GM23248 (cell line): Measurements from ENCODE around the gene ZNF837. TPM values are rescaled to one million over a fixed set of nuclear protein-coding genes. Genes with fewer than 3 reads are reported as not detected.
A peak's percentile ranks its signal among the peaks of the same experiment; 100 is the strongest.

Experiments
- DNase-seq: peaks from one replicate; pipeline ENCODE4 v3.0.0-alpha.2; 2015
- H2AFZ ChIP-seq: fragments of 200-600 bp; sonication (generic); 2 replicates; pipeline ENCODE4 v1.6.1; 2016; ENCODE audit warnings: antibody characterized with exemption
- H3F3A ChIP-seq: fragments of 200-600 bp; sonication (generic); 2 replicates; pipeline ENCODE4 v1.6.1; 2016; ENCODE audit warnings: mild to moderate bottlenecking, antibody characterized with exemption, mixed run types; ENCODE audit not compliant: insufficient read depth
- H3K27ac ChIP-seq: fragments of 200-600 bp; sonication (generic); 2 replicates; pipeline ENCODE4 v1.5.1; 2016; ENCODE audit warnings: mild to moderate bottlenecking
- H3K27me3 ChIP-seq: fragments of 200-600 bp; sonication (generic); replicated peaks from 2 replicates; pipeline ENCODE4 v1.6.1; 2016; ENCODE audit warnings: mild to moderate bottlenecking; ENCODE audit not compliant: insufficient read depth
- H3K36me3 ChIP-seq: fragments of 200-600 bp; sonication (generic); 2 replicates; pipeline ENCODE4 v1.6.1; 2016; ENCODE audit warnings: low read depth, mild to moderate bottlenecking
- H3K4me1 ChIP-seq: fragments of 200-600 bp; sonication (generic); 2 replicates; pipeline ENCODE4 v1.6.1; 2016; ENCODE audit warnings: mild to moderate bottlenecking; ENCODE audit not compliant: insufficient read depth
- H3K4me2 ChIP-seq: fragments of 200-600 bp; sonication (generic); one replicate; pipeline ENCODE4 v1.6.1; 2016; ENCODE audit warnings: mild to moderate bottlenecking; ENCODE audit not compliant: unreplicated experiment
- H3K4me3 ChIP-seq: fragments of 200-600 bp; sonication (generic); 2 replicates; pipeline ENCODE4 v1.5.1; 2016; ENCODE audit warnings: mild to moderate bottlenecking
- H3K79me2 ChIP-seq: fragments of 200-600 bp; sonication (generic); 2 replicates; pipeline ENCODE4 v1.6.1; 2016; ENCODE audit warnings: mild to moderate bottlenecking; ENCODE audit not compliant: insufficient read depth
- H3K9ac ChIP-seq: fragments of 200-600 bp; sonication (generic); 2 replicates; pipeline ENCODE4 v1.6.1; 2016; ENCODE audit warnings: mild to moderate bottlenecking
- H3K9me2 ChIP-seq: fragments of 200-600 bp; sonication (generic); 2 replicates; pipeline ENCODE4 v1.6.1; 2016; ENCODE audit warnings: mixed run types, mild to moderate bottlenecking, moderate library complexity; ENCODE audit not compliant: insufficient read depth
- H3K9me3 ChIP-seq: fragments of 200-600 bp; sonication (generic); one replicate; pipeline ENCODE4 v1.6.1; 2017; ENCODE audit warnings: low read depth
- H4K20me1 ChIP-seq: fragments of 200-600 bp; sonication (generic); 2 replicates; pipeline ENCODE4 v1.6.0; 2016; ENCODE audit not compliant: insufficient read depth
- EZH2 ChIP-seq: fragments of 200-600 bp; sonication (generic); IDR thresholded peaks from 2 replicates; pipeline ENCODE4 v1.6.1; 2018; ENCODE audit warnings: antibody characterized with exemption, mild to moderate bottlenecking; ENCODE audit not compliant: insufficient read depth, poor library complexity, severe bottlenecking
- EZH2phosphoT487 ChIP-seq: fragments of 200-600 bp; sonication (generic); IDR thresholded peaks from 2 replicates; pipeline ENCODE4 v1.6.1; 2018; ENCODE audit warnings: antibody characterized with exemption, moderate library complexity, mild to moderate bottlenecking, low read depth; ENCODE audit not compliant: insufficient read depth
- WGBS, 2 experiments: methylation state at CpG; one replicate each; pipeline ENCODE4 v1.1.6; 2015 to 2017; ENCODE audit warnings: low lambda C conversion rate in 2 of 2, low coverage in 1 of 2; ENCODE audit errors: missing lambda C conversion rate in 2 of 2; 5-methylcytosine and 5-hydroxymethylcytosine counted together
- in situ Hi-C: fragments of 300-500 bp; cut with MboI; formaldehyde crosslinking; loops from 2 replicates; pipeline ENCODE4 v1.15.0; 2020
- polyA plus RNA-seq: library from polyadenylated mRNA; unstranded; fragments of >200 nt; fragmentation: Nextera tagmentation; extraction: Ambion mirVana; gene quantifications from 2 replicates; pipeline ENCODE4 v1.2.1, GENCODE V29; 2016
- total RNA-seq: library from RNA; depleted of rRNA; stranded (reverse); fragments of >200 nt; shearing (Covaris generic); gene quantifications from 2 replicates; pipeline ENCODE4 v1.2.3, GENCODE V29; 2014

Gene ZNF837
- total and polyA plus RNA-seq, 2 experiments from 2014 or later: 1.4 to 5.3 TPM

DNA sequence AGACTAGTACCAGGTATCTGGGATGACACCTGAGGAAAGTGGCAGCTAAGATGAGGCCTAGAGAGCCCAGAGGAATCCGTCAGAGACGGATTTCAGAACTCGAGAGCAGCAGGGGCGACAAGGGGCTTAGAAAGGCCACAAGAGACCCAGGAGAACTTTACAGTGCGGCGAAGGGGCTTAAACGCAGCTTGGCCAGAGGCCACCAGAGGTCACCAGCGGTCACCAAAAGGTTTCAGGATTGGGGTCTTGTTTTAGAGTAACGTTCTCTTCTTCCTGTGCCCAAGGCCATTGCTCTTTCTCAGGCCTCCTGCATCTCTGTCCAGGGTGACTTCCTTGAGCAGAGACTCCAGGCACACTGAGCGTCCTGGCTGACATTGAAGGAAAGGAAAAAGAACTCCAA, 51.8 kb downstream of the ZNF837 start:
- H4K20me1 ChIP-seq: no peaks in the 10 kb centered on the region
- peaks cover 64% of the 10 kb centered on the region for H3K79me2 ChIP-seq
- H3K9ac ChIP-seq: no peak overlapping the region
- H3F3A ChIP-seq: peaks cover 15% of the 10 kb centered on the region
- no peaks in the 10 kb centered on the region for H3K27me3 ChIP-seq
- in situ Hi-C loops: no loop called here
- TF ChIP-seq EZH2phosphoT487 (no peak), EZH2 (no peak)
- H3K27ac ChIP-seq: no peak overlapping the region
- no peaks in the 10 kb centered on the region for H3K36me3 ChIP-seq
- no peak for DNase-seq
- H3K9me2 ChIP-seq: no peaks in the 10 kb centered on the region
- H3K4me2 ChIP-seq: no peak overlapping the region
- H3K4me3 ChIP-seq: no peak overlapping the region
- no peaks in the 10 kb centered on the region for H3K9me3 ChIP-seq
- H3K4me1 ChIP-seq: peaks cover 19% of the 10 kb centered on the region
- no peak overlapping the region for H2AFZ ChIP-seq
- WGBS, 2 experiments: 56% methylated on average over 10 of the region's 10 CpGs

DNA sequence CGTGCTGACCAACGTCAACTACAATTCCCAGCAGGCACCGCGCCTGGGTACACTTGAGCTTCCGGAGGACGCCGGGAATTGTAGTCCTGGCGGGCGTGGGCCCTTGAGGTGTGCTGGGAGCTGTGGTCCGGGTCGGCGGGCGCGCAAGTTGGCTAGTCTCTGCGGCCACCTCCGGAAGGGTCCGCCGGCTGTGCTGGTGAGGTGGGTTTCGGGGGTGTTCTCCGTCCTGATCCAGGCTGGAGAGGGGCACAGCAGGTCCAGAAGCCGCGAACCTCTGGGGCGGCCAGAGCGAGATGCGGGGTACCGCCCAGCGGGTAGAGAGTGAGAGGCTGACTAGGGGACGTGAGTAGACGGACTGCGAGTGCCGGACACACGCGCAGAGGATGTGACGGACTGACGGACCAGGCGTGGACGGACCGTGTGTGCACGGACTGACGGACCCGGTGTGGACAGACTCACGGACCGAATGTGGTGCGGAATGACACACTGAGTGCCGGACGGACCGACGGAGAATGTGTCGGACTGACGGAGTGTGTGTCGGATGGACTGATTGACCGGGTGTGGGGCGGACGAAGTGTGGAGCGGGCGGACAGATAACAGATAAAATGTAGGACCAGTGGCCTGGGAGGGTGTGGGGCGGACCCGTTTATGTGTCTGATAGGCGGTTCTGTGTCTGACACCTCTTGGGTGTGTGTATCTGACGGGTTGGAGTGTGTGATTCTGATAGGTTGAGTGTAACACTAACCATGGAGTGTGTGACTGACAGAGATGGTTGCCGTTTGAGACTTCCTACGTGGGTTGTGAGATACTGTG, 53.7 kb downstream of the ZNF837 start, which contains the start of gene ZSCAN22:
TSS of gene ZSCAN22 (plus strand) at position 81 of the 813 bp plus-strand sequence. CDS start 7,809 bp downstream, outside the sequence.
- Histone ChIP-seq H3K27me3 (no peaks in the 10 kb centered on the region), H3K36me3 (0 out of 2 replicates have a peak, but pooled peaks cover 3% of the 10 kb centered on the region), H3K4me3 (peak within 1 kb of the TSS; percentile 99), H3K9ac (peak within 1 kb of the TSS; percentile 93), H4K20me1 (no peaks in the 10 kb centered on the region), H3K4me2 (peak within 1 kb of the TSS; percentile 90), H3K27ac (peak within 1 kb of the TSS; percentile 87), H3K79me2 (peaks cover 55% of the 10 kb centered on the region), H3K9me3 (no peaks in the 10 kb centered on the region), H3K4me1 (peaks cover 19% of the 10 kb centered on the region), H3F3A (peaks cover 15% of the 10 kb centered on the region), H2AFZ (peak within 1 kb of the TSS; percentile 97), H3K9me2 (no peaks in the 10 kb centered on the region)
- peak; percentile 100 for DNase-seq
- WGBS, 2 experiments: 0 to 1% methylated on average over 60 to 62 of the region's 62 CpGs
- in situ Hi-C loops: no loop called here
- no peak for TF ChIP-seq EZH2phosphoT487
- no peak for TF ChIP-seq EZH2

DNA sequence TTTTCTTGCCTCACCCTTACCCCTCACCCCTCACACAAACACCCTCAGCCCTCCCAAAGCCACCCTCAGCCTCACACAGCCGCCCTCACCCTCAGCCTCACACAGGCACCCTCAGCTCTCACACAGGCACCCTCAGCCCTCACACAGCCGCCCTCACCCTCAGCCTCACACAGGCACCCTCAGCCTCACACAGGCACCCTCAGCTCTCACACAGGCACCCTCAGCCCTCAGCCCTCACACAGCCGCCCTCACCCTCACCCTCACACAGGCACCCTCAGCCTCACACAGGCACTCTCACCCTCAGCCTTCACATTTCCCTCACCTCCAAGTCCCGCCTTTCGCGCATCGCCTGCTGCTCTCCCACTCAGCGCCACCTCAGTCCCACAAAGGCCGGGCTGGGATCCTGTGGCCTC, 54.3 kb downstream of the ZNF837 start:
- Histone ChIP-seq H3K36me3 (0 out of 2 replicates have a peak, but pooled peaks cover 3% of the 10 kb centered on the region), H3K79me2 (peaks cover 55% of the 10 kb centered on the region), H3K27ac (peak overlapping the region; percentile 87; the same call in 1 of the 2 replicates), H3K9me3 (no peaks in the 10 kb centered on the region), H3K4me1 (peaks cover 19% of the 10 kb centered on the region), H2AFZ (peak overlapping the region; percentile 97), H3K4me2 (peak overlapping the region; percentile 90), H3K27me3 (no peaks in the 10 kb centered on the region), H3K9ac (peak overlapping the region; percentile 93), H3K4me3 (peak overlapping the region; percentile 99), H4K20me1 (no peaks in the 10 kb centered on the region), H3K9me2 (no peaks in the 10 kb centered on the region), H3F3A (peaks cover 15% of the 10 kb centered on the region)
- no peak for DNase-seq
- in situ Hi-C loops: no loop called here
- TF ChIP-seq EZH2phosphoT487 (no peak), EZH2 (no peak)
- 2% methylated on average over 7 to 9 of the region's 9 CpGs for WGBS, 2 experiments

DNA sequence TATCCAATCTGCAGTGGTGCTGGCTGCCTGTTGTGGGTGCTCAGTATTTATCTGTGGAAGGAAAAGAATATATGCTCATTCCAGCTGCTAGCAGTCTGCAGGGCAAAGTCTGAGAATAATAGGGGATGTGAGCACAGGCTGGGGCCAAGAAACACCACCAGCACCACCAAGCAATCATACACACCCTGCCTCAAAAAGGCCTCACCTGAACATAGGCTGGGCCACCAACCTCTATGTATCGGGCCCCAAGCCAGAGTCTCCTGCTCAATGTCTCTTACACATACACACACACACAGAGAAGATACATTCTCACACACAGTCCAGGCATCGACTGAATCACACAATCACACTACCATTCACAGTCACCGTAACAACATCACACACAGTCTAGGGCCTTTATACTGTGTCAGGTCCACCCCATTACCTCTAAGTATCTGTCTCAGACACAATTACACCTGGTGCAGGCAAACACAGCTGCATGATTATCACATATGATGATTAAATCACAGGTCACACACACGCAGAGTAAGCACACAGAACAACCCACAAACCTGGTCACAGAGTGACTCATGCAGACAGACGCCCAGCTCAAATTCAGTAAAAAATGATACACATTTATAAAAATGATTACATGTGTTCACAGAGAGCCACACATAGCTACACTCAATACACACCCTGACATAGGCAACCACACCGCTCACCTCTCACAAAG, 55.4 kb downstream of the ZNF837 start:
- Histone ChIP-seq H3K4me3 (peak overlapping the region; percentile 99), H3K36me3 (0 out of 2 replicates have a peak, but pooled peaks cover 3% of the 10 kb centered on the region), H3K9me3 (no peaks in the 10 kb centered on the region), H3K27ac (peak overlapping the region; percentile 87), H3K4me2 (peak overlapping the region; percentile 90), H3F3A (peaks cover 11% of the 10 kb centered on the region; the same call in 1 of the 2 replicates), H4K20me1 (no peaks in the 10 kb centered on the region), H3K9me2 (no peaks in the 10 kb centered on the region), H3K9ac (peak overlapping the region; percentile 93), H2AFZ (peak overlapping the region; percentile 97; the same call in 1 of the 2 replicates), H3K27me3 (no peaks in the 10 kb centered on the region), H3K79me2 (peaks cover 55% of the 10 kb centered on the region), H3K4me1 (peaks cover 15% of the 10 kb centered on the region)
- no peak for TF ChIP-seq EZH2phosphoT487
- no peak for TF ChIP-seq EZH2
- in situ Hi-C loops: no loop called here
- WGBS, 2 experiments: 69 to 71% methylated on average over 6 of the region's 6 CpGs
- DNase-seq: peak; percentile 65
